ENCODE results near the gene EXOC3L4.

The EXOC3L4 gene

GRCh38 chr14:103064436-103064835 lies 30.1 kb upstream of the EXOC3L4 start:
- H3K27ac Mint-ChIP-seq, result no peak overlapping the region
- ATAC-seq (replicated peaks) (no peak), DNase-seq (no peak)
- H3K36me3 Mint-ChIP-seq (ENCODE audit: insufficient read depth), result no peaks in the 10 kb centered on the region
- H3K9me3 Mint-ChIP-seq, result no peaks in the 10 kb centered on the region
- peaks cover 0 to 3% of the 10 kb centered on the region in 2 donors for H3K4me1 Mint-ChIP-seq (ENCODE audit: low read depth in 2 of 2)
- H3K27me3 Mint-ChIP-seq, result peaks cover 20 to 21% of the 10 kb centered on the region in 2 donors
- H3K4me3 Mint-ChIP-seq, result no peak overlapping the region

GRCh38 chr14:103064978-103065377 lies 29.5 kb upstream of the EXOC3L4 start:
- Mint-ChIP-seq H3K27me3 (peaks cover 20 to 21% of the 10 kb centered on the region in 2 donors), H3K9me3 (no peaks in the 10 kb centered on the region), H3K4me1 (ENCODE audit: low read depth in 2 of 2) (peaks cover 0 to 3% of the 10 kb centered on the region in 2 donors), H3K27ac (no peak overlapping the region), H3K36me3 (ENCODE audit: insufficient read depth) (no peaks in the 10 kb centered on the region), H3K4me3 (no peak overlapping the region)
- no peak for DNase-seq
- ATAC-seq (replicated peaks), result no peak

- Mint-ChIP-seq H3K9me3 (no peaks in the 10 kb centered on the region), H3K36me3 (ENCODE audit: insufficient read depth) (no peaks in the 10 kb centered on the region), H3K4me1 (ENCODE audit: low read depth in 2 of 2) (peaks cover 0 to 3% of the 10 kb centered on the region in 2 donors), H3K4me3 (no peak overlapping the region), H3K27me3 (peaks cover 15 to 28% of the 10 kb centered on the region in 2 donors), H3K27ac (no peak overlapping the region)
- ATAC-seq (replicated peaks) (no peak), DNase-seq (no peak)
Observed at GRCh38 chr14:103065861-103066260, 28.7 kb upstream of the EXOC3L4 start.

GRCh38 chr14:103066399-103066798 lies 28.1 kb upstream of the EXOC3L4 start:
- peaks cover 0 to 3% of the 10 kb centered on the region in 2 donors for H3K4me1 Mint-ChIP-seq (ENCODE audit: low read depth in 2 of 2)
- ATAC-seq (replicated peaks) (no peak), DNase-seq (no peak)
- no peak overlapping the region for H3K4me3 Mint-ChIP-seq
- H3K27me3 Mint-ChIP-seq, result peaks cover 15 to 33% of the 10 kb centered on the region in 2 donors
- H3K36me3 Mint-ChIP-seq (ENCODE audit: insufficient read depth), result no peaks in the 10 kb centered on the region
- no peaks in the 10 kb centered on the region for H3K9me3 Mint-ChIP-seq
- H3K27ac Mint-ChIP-seq, result no peak overlapping the region

GRCh38 chr14:103067231-103067954 lies 27.1 kb upstream of the EXOC3L4 start:
- Mint-ChIP-seq H3K36me3 (ENCODE audit: insufficient read depth) (no peaks in the 10 kb centered on the region), H3K27ac (no peak overlapping the region), H3K4me1 (ENCODE audit: low read depth in 2 of 2) (no peaks in the 10 kb centered on the region), H3K9me3 (no peaks in the 10 kb centered on the region), H3K27me3 (peaks cover 15 to 34% of the 10 kb centered on the region in 2 donors), H3K4me3 (no peak overlapping the region)
- ATAC-seq (replicated peaks) (no peak), DNase-seq (no peak)

GRCh38 chr14:103068351-103069073 lies 26.0 kb upstream of the EXOC3L4 start:
- H3K27me3 Mint-ChIP-seq, result peaks cover 14 to 34% of the 10 kb centered on the region in 2 donors
- no peaks in the 10 kb centered on the region for H3K36me3 Mint-ChIP-seq (ENCODE audit: insufficient read depth)
- H3K4me1 Mint-ChIP-seq (ENCODE audit: low read depth in 2 of 2), result no peaks in the 10 kb centered on the region
- H3K4me3 Mint-ChIP-seq, result no peak overlapping the region
- DNase-seq (no peak), ATAC-seq (replicated peaks) (no peak)
- no peaks in the 10 kb centered on the region for H3K9me3 Mint-ChIP-seq
- H3K27ac Mint-ChIP-seq, result no peak overlapping the region

GRCh38 chr14:103070263-103070885 lies 24.2 kb upstream of the EXOC3L4 start:
- ATAC-seq (replicated peaks), result no peak
- H3K4me1 Mint-ChIP-seq (ENCODE audit: low read depth in 2 of 2), result no peaks in the 10 kb centered on the region

GRCh38 chr14:103070971-103071542 lies 23.5 kb upstream of the EXOC3L4 start:
- Mint-ChIP-seq H3K27me3 (peaks cover 13 to 41% of the 10 kb centered on the region in 2 donors), H3K27ac (no peak overlapping the region), H3K36me3 (ENCODE audit: insufficient read depth) (no peaks in the 10 kb centered on the region), H3K4me3 (no peak overlapping the region), H3K4me1 (ENCODE audit: low read depth in 2 of 2) (no peaks in the 10 kb centered on the region), H3K9me3 (no peaks in the 10 kb centered on the region)
- ATAC-seq (replicated peaks), result no peak
- no peak for DNase-seq

More at GRCh38 chr14:103070263-103070885, 24.2 kb upstream of the EXOC3L4 start:
- Mint-ChIP-seq H3K27ac (no peak overlapping the region), H3K9me3 (no peaks in the 10 kb centered on the region), H3K4me3 (no peak overlapping the region), H3K36me3 (ENCODE audit: insufficient read depth) (no peaks in the 10 kb centered on the region), H3K27me3 (peaks cover 13 to 41% of the 10 kb centered on the region in 2 donors)
- DNase-seq, result no peak

- peaks cover 13 to 41% of the 10 kb centered on the region in 2 donors for H3K27me3 Mint-ChIP-seq
- no peak for DNase-seq
- no peaks in the 10 kb centered on the region for H3K36me3 Mint-ChIP-seq (ENCODE audit: insufficient read depth)
- no peaks in the 10 kb centered on the region for H3K4me1 Mint-ChIP-seq (ENCODE audit: low read depth in 2 of 2)
- ATAC-seq (replicated peaks), result no peak
- no peaks in the 10 kb centered on the region for H3K9me3 Mint-ChIP-seq
- no peak overlapping the region for H3K4me3 Mint-ChIP-seq
- H3K27ac Mint-ChIP-seq, result no peak overlapping the region
Observed at GRCh38 chr14:103071544-103072251, 22.8 kb upstream of the EXOC3L4 start.

- DNase-seq (no peak), ATAC-seq (replicated peaks) (no peak)
- Mint-ChIP-seq H3K27ac (no peak overlapping the region), H3K4me1 (ENCODE audit: low read depth in 2 of 2) (no peaks in the 10 kb centered on the region), H3K27me3 (peaks cover 13 to 34% of the 10 kb centered on the region in 2 donors), H3K36me3 (ENCODE audit: insufficient read depth) (no peaks in the 10 kb centered on the region), H3K9me3 (no peaks in the 10 kb centered on the region), H3K4me3 (no peak overlapping the region)
Observed at GRCh38 chr14:103072595-103073366, 21.7 kb upstream of the EXOC3L4 start.

- Mint-ChIP-seq H3K4me1 (ENCODE audit: low read depth in 2 of 2) (no peaks in the 10 kb centered on the region), H3K27ac (no peak overlapping the region), H3K9me3 (no peaks in the 10 kb centered on the region), H3K4me3 (no peak overlapping the region), H3K36me3 (ENCODE audit: insufficient read depth) (no peaks in the 10 kb centered on the region), H3K27me3 (peaks cover 13 to 30% of the 10 kb centered on the region in 2 donors)
- no peak for DNase-seq
- ATAC-seq (replicated peaks), result no peak
Observed at GRCh38 chr14:103073367-103073875, 21.1 kb upstream of the EXOC3L4 start.

Measured in effector memory CD8-positive, alpha-beta T cell (primary cell).